Prostate gland (tissue), 2 donors: ENCODE results near the gene CNTN4. TPM values are rescaled to one million over a fixed set of nuclear protein-coding genes. Genes with fewer than 3 reads are reported as not detected.

Source experiments
- DNase-seq: peaks from one replicate; pipeline ENCODE4 v3.0.0-alpha.2; 2019; ENCODE audit warnings: low spot score
- H3K27ac ChIP-seq, 2 donors: fragments of 200-600 bp; sonication (generic); 2 replicates each; pipeline ENCODE4 v1.5.1; 2017 to 2019
- H3K27me3 ChIP-seq: fragments of 200-600 bp; sonication (generic); replicated peaks from 2 replicates; pipeline ENCODE4 v1.5.1; 2019; ENCODE audit not compliant: insufficient read depth
- H3K36me3 ChIP-seq, 2 donors: fragments of 200-600 bp; sonication (generic); 1 replicate in 1 of 2; 2 replicates in 1 of 2; pipeline versions ENCODE4 v1.5.1 to v1.8.1; 2017 to 2019
- H3K4me1 ChIP-seq: fragments of 200-600 bp; sonication (generic); replicated peaks from 2 replicates; pipeline ENCODE4 v1.5.1; 2019
- H3K4me3 ChIP-seq, 2 donors: fragments of 200-600 bp; sonication (generic); 2 replicates each; pipeline ENCODE4 v1.5.1; 2017 to 2019
- H3K9me3 ChIP-seq: fragments of 200-600 bp; sonication (generic); 2 replicates; pipeline ENCODE4 v1.5.1; 2017
- CTCF ChIP-seq, 4 experiments: fragments of 200-600 bp in 2 of 4; fragments of 450-650 bp in 2 of 4; sonication (generic) in 2 of 4; IDR thresholded peaks; 1 replicate in 3 of 4; 2 replicates in 1 of 4; pipeline ENCODE4 v1.5.1; 2016 to 2019; ENCODE audit warnings: antibody characterized with exemption in 4 of 4, mild to moderate bottlenecking in 2 of 4, moderate library complexity in 2 of 4
- POLR2A ChIP-seq: fragments of 450-650 bp; IDR thresholded peaks from one replicate; pipeline ENCODE4 v1.6.1; 2016; ENCODE audit warnings: antibody characterized with exemption, mild to moderate bottlenecking
- POLR2AphosphoS5 ChIP-seq: sonication (generic); formaldehyde crosslinking; IDR thresholded peaks from one replicate; pipeline ENCODE4 v1.6.1; 2017; ENCODE audit warnings: antibody characterized with exemption
- WGBS: methylation state at CpG from one replicate; pipeline ENCODE4 v1.1.5; 2018; 5-methylcytosine and 5-hydroxymethylcytosine counted together
- intact Hi-C: fragments of 100-400 bp; cut with DNase I; formaldehyde crosslinking; loops from one replicate; pipeline ENCODE4 v1.14.2; 2022
- total RNA-seq, 2 donors: library from RNA; depleted of rRNA; stranded (reverse); fragments of >200 nt; gene quantifications; one replicate each; pipeline ENCODE4 v1.1.0, GENCODE V29; 2016

Gene CNTN4
- total RNA-seq, 2 donors from 2014 or later = 1.5 to 5.7 TPM

DNA sequence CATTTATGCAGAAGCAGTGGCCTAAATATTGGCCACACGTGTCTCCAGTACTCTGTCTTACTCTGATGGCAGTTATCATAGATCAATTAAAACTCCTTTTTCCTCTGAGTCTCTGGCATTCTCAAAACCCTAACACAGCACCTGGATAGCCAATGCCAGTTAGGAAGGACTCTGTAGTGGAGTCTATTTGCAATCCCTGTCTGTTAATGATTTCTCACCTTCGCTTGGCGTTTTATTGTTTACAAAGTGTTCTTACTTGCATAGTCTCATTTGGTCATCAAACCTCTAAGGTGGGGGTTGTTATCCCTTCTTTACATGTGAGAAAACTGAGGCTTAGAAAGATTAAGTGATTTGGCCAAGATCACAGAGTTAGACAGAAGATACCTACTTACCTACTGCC lies 752.7 kb downstream of the CNTN4 start:
- Histone ChIP-seq H3K4me3 (no peak overlapping the region), H3K27ac (no peak overlapping the region), H3K9me3 (no peaks in the 10 kb centered on the region), H3K4me1 (no peaks in the 10 kb centered on the region), H3K36me3 (no peaks in the 10 kb centered on the region), H3K27me3 (no peaks in the 10 kb centered on the region)
- TF ChIP-seq POLR2AphosphoS5 = no peak
- TF ChIP-seq CTCF (IDR thresholded peaks at IDR 0.05) = no peak
- TF ChIP-seq POLR2A = no peak
- WGBS = 58% methylated on average over 3 of the region's 3 CpGs
- DNase-seq = no peak
- intact Hi-C loops = no loop called here

DNA sequence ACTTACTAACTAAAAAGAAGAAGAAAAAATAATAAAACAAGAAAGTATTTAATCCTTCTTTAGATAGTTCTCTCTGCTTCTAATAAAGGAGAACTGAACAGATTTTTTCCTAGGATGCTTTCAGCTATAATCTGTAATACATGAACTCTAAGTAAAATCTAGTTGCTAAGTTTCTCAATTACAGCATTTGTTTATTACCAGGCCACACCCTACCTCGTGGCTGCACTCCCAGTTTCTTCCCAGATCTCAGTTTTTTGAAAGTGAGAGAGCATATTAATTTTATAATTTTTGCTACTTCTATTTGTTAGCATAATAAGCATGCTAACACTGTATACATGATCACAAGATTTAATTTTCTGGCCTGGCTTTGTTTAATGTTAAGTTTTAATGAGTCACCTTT lies 753.2 kb downstream of the CNTN4 start:
- H3K4me3 ChIP-seq = no peak overlapping the region
- no peaks in the 10 kb centered on the region for H3K27me3 ChIP-seq
- H3K27ac ChIP-seq = no peak overlapping the region
- no peak for DNase-seq
- no peaks in the 10 kb centered on the region for H3K36me3 ChIP-seq
- intact Hi-C loops = no loop called here
- H3K9me3 ChIP-seq = no peaks in the 10 kb centered on the region
- no peaks in the 10 kb centered on the region for H3K4me1 ChIP-seq
- TF ChIP-seq POLR2AphosphoS5 (no peak), POLR2A (no peak), CTCF (IDR thresholded peaks at IDR 0.05) (no peak)
- WGBS = 13% methylated on average over 1 of the region's 1 CpG

GRCh38 chr3:2853651-2854050 lies 755.0 kb downstream of the CNTN4 start:
- no peak overlapping the region for H3K27ac ChIP-seq
- no peaks in the 10 kb centered on the region for H3K4me1 ChIP-seq
- no peak for DNase-seq
- TF ChIP-seq POLR2A = no peak
- intact Hi-C loops = no loop called here
- H3K27me3 ChIP-seq = no peaks in the 10 kb centered on the region
- H3K36me3 ChIP-seq = no peaks in the 10 kb centered on the region
- 77% methylated on average over 5 of the region's 5 CpGs for WGBS
- no peaks in the 10 kb centered on the region for H3K9me3 ChIP-seq
- H3K4me3 ChIP-seq = no peak overlapping the region

- intact Hi-C loops = no loop called here
- no peak overlapping the region for H3K27ac ChIP-seq
- no peaks in the 10 kb centered on the region for H3K27me3 ChIP-seq
- H3K4me3 ChIP-seq = no peak overlapping the region
- WGBS = 65% methylated on average over 12 of the region's 12 CpGs
- no peaks in the 10 kb centered on the region for H3K9me3 ChIP-seq
- no peaks in the 10 kb centered on the region for H3K4me1 ChIP-seq
- DNase-seq = no peak
- no peak for TF ChIP-seq POLR2A
- no peak for TF ChIP-seq CTCF (IDR thresholded peaks at IDR 0.05)
- TF ChIP-seq POLR2AphosphoS5 = no peak
- no peaks in the 10 kb centered on the region for H3K36me3 ChIP-seq
Observed at GRCh38 chr3:2856138-2857133, 757.8 kb downstream of the CNTN4 start.

- no peaks in the 10 kb centered on the region for H3K27me3 ChIP-seq
- H3K9me3 ChIP-seq = no peaks in the 10 kb centered on the region
- H3K4me1 ChIP-seq = no peaks in the 10 kb centered on the region
- no peaks in the 10 kb centered on the region for H3K36me3 ChIP-seq
- 97% methylated on average over 2 of the region's 2 CpGs for WGBS
- TF ChIP-seq CTCF (IDR thresholded peaks at IDR 0.05) = no peak
- TF ChIP-seq POLR2A = no peak
- no peak for TF ChIP-seq POLR2AphosphoS5
- no peak overlapping the region for H3K4me3 ChIP-seq
- no peak for DNase-seq
- intact Hi-C loops = no loop called here
- H3K27ac ChIP-seq = no peak overlapping the region
Observed at GRCh38 chr3:2860626-2861025, 762.0 kb downstream of the CNTN4 start.
